Activated CD4-positive, alpha-beta T cell treated with anti-CD3 and anti-CD28 coated beads, Interleukin-2, amount 10 ng/mL, durations not matched to agents 7 days and 5 days (primary cell): ENCODE data around the gene C1QTNF2. TPM values are rescaled to one million over a fixed set of nuclear protein-coding genes. Genes with fewer than 3 reads are reported as not detected.

Source experiments
- CTCF ChIA-PET: fragments of 350-600 bp; sonication (Branson Sonifier 250); formaldehyde crosslinking; loops from one replicate; lab custom pipeline; 2021; ENCODE audit warnings: antibody characterized with exemption; lab: Charles Lee
- POLR2A ChIA-PET: fragments of 350-600 bp; sonication (Branson Sonifier 250); formaldehyde crosslinking; loops from one replicate; lab custom pipeline; 2021; ENCODE audit warnings: antibody characterized with exemption; lab: Charles Lee
- DNase-seq: peaks from one replicate; pipeline ENCODE4 v3.0.0-alpha.2; 2020
- H3K27ac Mint-ChIP-seq: one replicate; pipeline ENCODE4 v1.8.0; 2021; ENCODE audit warnings: mild to moderate bottlenecking, moderate library complexity, mixed read lengths
- H3K27me3 Mint-ChIP-seq: one replicate; pipeline ENCODE4 v1.8.0; 2021; ENCODE audit warnings: mixed read lengths
- H3K36me3 Mint-ChIP-seq: one replicate; pipeline ENCODE4 v1.8.0; 2021; ENCODE audit warnings: low read depth, mixed read lengths
- H3K4me1 Mint-ChIP-seq: one replicate; pipeline ENCODE4 v1.8.0; 2021; ENCODE audit warnings: mixed read lengths
- H3K4me3 Mint-ChIP-seq: one replicate; pipeline ENCODE4 v1.8.0; 2021; ENCODE audit warnings: mild to moderate bottlenecking, moderate library complexity, mixed read lengths
- H3K9me3 Mint-ChIP-seq: one replicate; pipeline ENCODE4 v1.8.0; 2021; ENCODE audit warnings: mixed read lengths
- total RNA-seq, 2 experiments: library from RNA; stranded (reverse); gene quantifications; one replicate each; pipeline ENCODE4 v1.2.3, GENCODE V29; 2021

C1QTNF2 gene
- total RNA-seq, 2 experiments from 2014 or later: not detected

GRCh38 chr5:160366230-160366629 is 4.2 kb downstream of the C1QTNF2 start:
- Mint-ChIP-seq H3K27ac (no peak overlapping the region), H3K4me1 (peaks cover 6% of the 10 kb centered on the region), H3K36me3 (no peaks in the 10 kb centered on the region), H3K9me3 (no peaks in the 10 kb centered on the region), H3K27me3 (peaks cover 31% of the 10 kb centered on the region), H3K4me3 (no peak overlapping the region)
- no peak for DNase-seq
- ChIA-PET POLR2A (no interaction called here), CTCF (interaction anchor here (1.1 to 1.3 kb wide), 3 partner anchors 21 to 568 kb away, joined by 3 to 5 read pairs (median 3); no protein-coding TSS in a partner anchor)

- Mint-ChIP-seq H3K4me1 (no peaks in the 10 kb centered on the region), H3K9me3 (no peaks in the 10 kb centered on the region), H3K27ac (no peak overlapping the region), H3K27me3 (peaks cover 9% of the 10 kb centered on the region), H3K4me3 (no peak overlapping the region), H3K36me3 (no peaks in the 10 kb centered on the region)
- no peak for DNase-seq
- POLR2A ChIA-PET: no interaction called here
- CTCF ChIA-PET: no interaction called here
Observed at GRCh38 chr5:160363660-160364395, 6.6 kb downstream of the C1QTNF2 start.

GRCh38 chr5:160363211-160363610 is 7.2 kb downstream of the C1QTNF2 start:
- DNase-seq: no peak
- H3K9me3 Mint-ChIP-seq: no peaks in the 10 kb centered on the region
- CTCF ChIA-PET: no interaction called here
- no peak overlapping the region for H3K27ac Mint-ChIP-seq
- no peak overlapping the region for H3K4me3 Mint-ChIP-seq
- no peaks in the 10 kb centered on the region for H3K36me3 Mint-ChIP-seq
- POLR2A ChIA-PET: no interaction called here
- peaks cover 5% of the 10 kb centered on the region for H3K27me3 Mint-ChIP-seq
- H3K4me1 Mint-ChIP-seq: no peaks in the 10 kb centered on the region

GRCh38 chr5:160361624-160362228 is 8.7 kb downstream of the C1QTNF2 start:
- POLR2A ChIA-PET: no interaction called here
- DNase-seq: no peak
- Mint-ChIP-seq H3K36me3 (no peaks in the 10 kb centered on the region), H3K4me1 (no peaks in the 10 kb centered on the region), H3K27me3 (no peaks in the 10 kb centered on the region), H3K4me3 (no peak overlapping the region), H3K9me3 (no peaks in the 10 kb centered on the region), H3K27ac (no peak overlapping the region)
- CTCF ChIA-PET: interaction anchor here (1.2 kb wide), 1 partner anchor 9 kb away, joined by 4 read pairs; the partner anchor contains the start of gene C1QTNF2

- no peak overlapping the region for H3K27ac Mint-ChIP-seq
- ChIA-PET POLR2A (no interaction called here), CTCF (interaction anchor here (0.7 kb wide), 1 partner anchor 16 kb away, joined by 5 read pairs; no protein-coding TSS in a partner anchor)
- H3K36me3 Mint-ChIP-seq: no peaks in the 10 kb centered on the region
- H3K4me3 Mint-ChIP-seq: no peak overlapping the region
- no peaks in the 10 kb centered on the region for H3K27me3 Mint-ChIP-seq
- no peaks in the 10 kb centered on the region for H3K9me3 Mint-ChIP-seq
- H3K4me1 Mint-ChIP-seq: no peaks in the 10 kb centered on the region
- no peak for DNase-seq
Observed at GRCh38 chr5:160360310-160360709, 10.1 kb downstream of the C1QTNF2 start.

GRCh38 chr5:160359816-160360215 is 10.6 kb downstream of the C1QTNF2 start:
- Mint-ChIP-seq H3K4me1 (no peaks in the 10 kb centered on the region), H3K27me3 (no peaks in the 10 kb centered on the region), H3K27ac (no peak overlapping the region), H3K36me3 (no peaks in the 10 kb centered on the region), H3K4me3 (no peak overlapping the region), H3K9me3 (no peaks in the 10 kb centered on the region)
- ChIA-PET CTCF (interaction anchor here (0.7 kb wide), 1 partner anchor 16 kb away, joined by 5 read pairs; no protein-coding TSS in a partner anchor), POLR2A (no interaction called here)
- no peak for DNase-seq

- Mint-ChIP-seq H3K27me3 (no peaks in the 10 kb centered on the region), H3K4me3 (no peak overlapping the region), H3K36me3 (no peaks in the 10 kb centered on the region), H3K4me1 (no peaks in the 10 kb centered on the region), H3K27ac (no peak overlapping the region), H3K9me3 (no peaks in the 10 kb centered on the region)
- POLR2A ChIA-PET: interaction anchor here (0.6 kb wide), 1 partner anchor 491 kb away, joined by 3 read pairs; no protein-coding TSS in a partner anchor
- no peak for DNase-seq
- CTCF ChIA-PET: no interaction called here
Observed at GRCh38 chr5:160359242-160359641, 11.2 kb downstream of the C1QTNF2 start.

- H3K9me3 Mint-ChIP-seq: no peaks in the 10 kb centered on the region
- no peak overlapping the region for H3K4me3 Mint-ChIP-seq
- no peaks in the 10 kb centered on the region for H3K36me3 Mint-ChIP-seq
- no peaks in the 10 kb centered on the region for H3K4me1 Mint-ChIP-seq
- POLR2A ChIA-PET: no interaction called here
- H3K27me3 Mint-ChIP-seq: no peaks in the 10 kb centered on the region
- CTCF ChIA-PET: no interaction called here
- no peak for DNase-seq
- H3K27ac Mint-ChIP-seq: no peak overlapping the region
Observed at GRCh38 chr5:160357861-160358411, 12.5 kb downstream of the C1QTNF2 start.

- Mint-ChIP-seq H3K4me1 (no peaks in the 10 kb centered on the region), H3K27ac (no peak overlapping the region), H3K4me3 (no peak overlapping the region), H3K36me3 (no peaks in the 10 kb centered on the region), H3K27me3 (no peaks in the 10 kb centered on the region), H3K9me3 (no peaks in the 10 kb centered on the region)
- ChIA-PET CTCF (no interaction called here), POLR2A (no interaction called here)
- DNase-seq: no peak
Observed at GRCh38 chr5:160357394-160357793, 13.0 kb downstream of the C1QTNF2 start.

- DNase-seq: no peak
- ChIA-PET CTCF (interaction anchor here (0.5 kb wide), 1 partner anchor 230 kb away, joined by 3 read pairs; no protein-coding TSS in a partner anchor), POLR2A (no interaction called here)
- H3K4me1 Mint-ChIP-seq: no peaks in the 10 kb centered on the region
- no peak overlapping the region for H3K4me3 Mint-ChIP-seq
- no peaks in the 10 kb centered on the region for H3K9me3 Mint-ChIP-seq
- H3K36me3 Mint-ChIP-seq: no peaks in the 10 kb centered on the region
- H3K27ac Mint-ChIP-seq: no peak overlapping the region
- no peaks in the 10 kb centered on the region for H3K27me3 Mint-ChIP-seq
Observed at GRCh38 chr5:160356550-160357347, 13.7 kb downstream of the C1QTNF2 start.

GRCh38 chr5:160354666-160355065 is 15.8 kb downstream of the C1QTNF2 start:
- H3K4me3 Mint-ChIP-seq: no peak overlapping the region
- DNase-seq: no peak
- no peaks in the 10 kb centered on the region for H3K36me3 Mint-ChIP-seq
- no peaks in the 10 kb centered on the region for H3K4me1 Mint-ChIP-seq
- no peaks in the 10 kb centered on the region for H3K9me3 Mint-ChIP-seq
- ChIA-PET POLR2A (no interaction called here), CTCF (no interaction called here)
- no peaks in the 10 kb centered on the region for H3K27me3 Mint-ChIP-seq
- H3K27ac Mint-ChIP-seq: no peak overlapping the region

- DNase-seq: no peak
- Mint-ChIP-seq H3K36me3 (no peaks in the 10 kb centered on the region), H3K9me3 (no peaks in the 10 kb centered on the region), H3K4me1 (no peaks in the 10 kb centered on the region), H3K4me3 (no peak overlapping the region), H3K27ac (no peak overlapping the region), H3K27me3 (no peaks in the 10 kb centered on the region)
- POLR2A ChIA-PET: no interaction called here
- CTCF ChIA-PET: no interaction called here
Observed at GRCh38 chr5:160353379-160353778, 17.0 kb downstream of the C1QTNF2 start.
